Liver (tissue), 3 donors: ENCODE measurements around the gene COPE.

Source experiments
- CTCF ChIP-seq: fragments of 150-350 bp; IDR thresholded peaks from 2 replicates; pipeline ENCODE4 v1.5.1; 2017; ENCODE audit warnings: improper control_type of control experiment, low read depth, low read length; ENCODE audit not compliant: missing input control
- TAF1 ChIP-seq: conservative IDR thresholded peaks from 2 replicates; pipeline ENCODE4 v1.6.1; 2016; ENCODE audit warnings: antibody characterized with exemption, mild to moderate bottlenecking
- donor health status: healthy.
- donor health status: healthy.

DNA sequence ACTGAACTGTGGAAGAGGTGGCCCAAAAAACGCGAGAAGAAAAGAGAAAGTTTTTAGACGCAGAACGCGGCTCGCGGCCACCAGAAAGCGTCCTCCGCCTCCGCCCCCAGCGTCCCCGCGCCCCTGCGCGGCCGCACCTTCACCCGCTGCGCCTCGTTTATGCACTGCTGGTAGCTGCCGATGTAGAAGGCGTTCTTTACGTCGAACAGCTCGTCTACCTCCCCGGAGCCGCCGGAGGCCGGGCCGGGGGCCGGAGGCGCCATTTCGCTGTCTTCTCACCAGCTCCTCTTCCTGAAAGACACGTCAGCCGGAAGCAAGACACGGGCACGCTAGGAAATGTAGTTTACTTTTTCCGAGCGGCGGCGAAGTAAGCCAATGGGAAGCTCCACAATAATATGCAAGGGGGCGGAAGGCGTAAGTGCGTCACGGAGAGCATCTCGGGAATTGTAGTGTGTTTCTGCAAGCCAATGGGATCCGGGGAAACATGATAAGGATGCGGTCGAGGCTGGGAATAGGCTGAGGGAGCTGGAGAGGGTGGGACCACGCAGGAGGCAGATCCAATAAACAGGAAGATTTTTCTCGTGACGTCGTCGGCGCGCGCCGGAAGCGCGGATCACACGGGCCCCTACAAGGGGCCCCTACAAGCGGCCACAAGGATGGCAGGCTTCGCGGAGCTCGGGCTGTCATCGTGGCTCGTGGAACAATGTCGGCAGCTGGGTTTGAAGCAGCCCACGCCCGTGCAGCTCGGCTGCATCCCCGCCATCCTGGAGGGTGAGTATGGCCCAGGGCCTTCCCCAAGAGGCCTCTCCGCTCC is at the start of gene COPE, which contains the start of gene DDX49:
- TF ChIP-seq TAF1, result peak; percentile 97
- no peak for TF ChIP-seq CTCF
